Measurements from ENCODE around the gene IGFALS. TPM values are rescaled to one million over a fixed set of nuclear protein-coding genes. Genes with fewer than 3 reads are reported as not detected.

IGFALS gene
- total RNA-seq, 2 donors from 2014 or later: not detected

DNA sequence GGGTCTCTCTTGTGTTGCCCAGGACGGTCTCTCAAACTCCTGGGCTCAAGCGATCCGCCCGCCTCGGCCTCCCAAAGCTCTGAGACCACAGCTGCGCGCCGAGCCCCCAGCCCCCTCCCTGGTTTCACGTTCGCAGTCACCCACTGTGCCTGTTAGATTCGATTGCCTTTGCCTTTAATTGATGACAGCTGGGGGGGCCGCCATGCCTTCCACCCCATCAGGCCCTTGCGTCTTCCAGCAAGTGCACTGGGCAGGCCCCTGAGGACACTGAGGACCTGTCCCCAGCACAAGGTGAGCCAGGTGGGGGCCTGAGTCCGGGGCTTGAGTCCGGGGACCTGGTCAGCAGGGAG, 3.3 kb downstream of the IGFALS start:
- Histone ChIP-seq H3K27me3 (ENCODE audit: control insufficient read depth, insufficient read depth, low read length, poor library complexity, severe bottlenecking) (no peaks in the 10 kb centered on the region), H3K9ac (ENCODE audit: extremely low read depth, low read length, poor library complexity, severe bottlenecking) (no peak overlapping the region), H3K27ac (ENCODE audit: low read depth, low read length) (no peak overlapping the region), H3K4me3 (ENCODE audit: low read length) (no peak overlapping the region), H3K36me3 (ENCODE audit: control insufficient read depth, insufficient read depth, low read length) (peaks cover 4% of the 10 kb centered on the region), H3K4me1 (ENCODE audit: control insufficient read depth, insufficient read depth, low read length) (no peaks in the 10 kb centered on the region), H3K9me3 (ENCODE audit: control insufficient read depth, low read length) (no peaks in the 10 kb centered on the region)
- no peaks in the 10 kb centered on the region for H3K9me3 Mint-ChIP-seq
- no peak overlapping the region for H3K4me3 Mint-ChIP-seq
- H3K4me1 Mint-ChIP-seq: no peaks in the 10 kb centered on the region
- no peak overlapping the region for H3K27ac Mint-ChIP-seq
- WGBS, 2 experiments (ENCODE audit: insufficient coverage in 1 of 2, insufficient read length in 1 of 2): 92 to 94% methylated on average over 10 to 15 of the region's 15 CpGs
- H3K36me3 Mint-ChIP-seq (ENCODE audit: low read depth): peaks cover 11% of the 10 kb centered on the region
- DNase-seq: no peak
- no peaks in the 10 kb centered on the region for H3K27me3 Mint-ChIP-seq (ENCODE audit: insufficient read depth)
- TF ChIP-seq CTCF (conservative IDR thresholded peaks at IDR 0.05): no peak

DNA sequence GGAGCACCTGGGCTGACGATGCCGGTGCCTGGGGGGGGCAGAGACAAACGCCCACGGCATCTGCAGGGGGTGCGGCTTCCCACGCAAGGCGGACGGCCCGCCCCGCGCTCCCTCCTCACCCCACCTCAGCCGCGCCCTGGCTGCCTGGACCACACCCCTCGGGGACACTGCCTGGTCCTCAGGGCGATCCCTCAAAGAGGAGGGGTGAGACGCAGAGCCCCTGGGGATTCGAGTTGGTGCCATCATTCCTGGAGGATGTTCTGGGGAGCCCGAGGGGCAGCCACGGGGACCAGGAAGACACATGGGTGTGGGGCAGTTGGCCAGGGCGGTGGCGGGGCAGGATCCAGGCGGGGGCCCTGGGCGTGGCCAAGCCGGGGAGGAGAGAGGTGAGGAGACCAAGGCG, 3.9 kb downstream of the IGFALS start:
- Mint-ChIP-seq H3K4me1 (no peaks in the 10 kb centered on the region), H3K27ac (no peak overlapping the region), H3K36me3 (ENCODE audit: low read depth) (peaks cover 13% of the 10 kb centered on the region), H3K4me3 (no peak overlapping the region), H3K9me3 (no peaks in the 10 kb centered on the region), H3K27me3 (ENCODE audit: insufficient read depth) (no peaks in the 10 kb centered on the region)
- Histone ChIP-seq H3K9me3 (ENCODE audit: control insufficient read depth, low read length) (no peaks in the 10 kb centered on the region), H3K36me3 (ENCODE audit: control insufficient read depth, insufficient read depth, low read length) (peaks cover 4% of the 10 kb centered on the region), H3K4me3 (ENCODE audit: low read length) (no peak overlapping the region), H3K27me3 (ENCODE audit: control insufficient read depth, insufficient read depth, low read length, poor library complexity, severe bottlenecking) (no peaks in the 10 kb centered on the region), H3K27ac (ENCODE audit: low read depth, low read length) (no peak overlapping the region), H3K9ac (ENCODE audit: extremely low read depth, low read length, poor library complexity, severe bottlenecking) (no peak overlapping the region), H3K4me1 (ENCODE audit: control insufficient read depth, insufficient read depth, low read length) (no peaks in the 10 kb centered on the region)
- TF ChIP-seq CTCF (conservative IDR thresholded peaks at IDR 0.05): no peak
- WGBS, 2 experiments (ENCODE audit: insufficient coverage in 1 of 2, insufficient read length in 1 of 2): 90 to 95% methylated on average over 9 to 25 of the region's 25 CpGs
- DNase-seq: peak; percentile 38

GRCh38 chr16:1788708-1789100, 4.8 kb downstream of the IGFALS start:
- no peak overlapping the region for H3K4me3 Mint-ChIP-seq
- no peaks in the 10 kb centered on the region for H3K27me3 Mint-ChIP-seq (ENCODE audit: insufficient read depth)
- WGBS, 2 experiments (ENCODE audit: insufficient coverage in 1 of 2, insufficient read length in 1 of 2): 90 to 95% methylated on average over 10 to 19 of the region's 19 CpGs
- H3K36me3 ChIP-seq (ENCODE audit: control insufficient read depth, insufficient read depth, low read length): peaks cover 4% of the 10 kb centered on the region
- no peaks in the 10 kb centered on the region for H3K27me3 ChIP-seq (ENCODE audit: control insufficient read depth, insufficient read depth, low read length, poor library complexity, severe bottlenecking)
- peak; percentile 38 for DNase-seq
- no peaks in the 10 kb centered on the region for H3K9me3 ChIP-seq (ENCODE audit: control insufficient read depth, low read length)
- no peak for TF ChIP-seq CTCF (conservative IDR thresholded peaks at IDR 0.05)
- H3K9ac ChIP-seq (ENCODE audit: extremely low read depth, low read length, poor library complexity, severe bottlenecking): no peak overlapping the region
- H3K27ac ChIP-seq (ENCODE audit: low read depth, low read length): no peak overlapping the region
- no peaks in the 10 kb centered on the region for H3K9me3 Mint-ChIP-seq
- H3K4me3 ChIP-seq (ENCODE audit: low read length): no peak overlapping the region
- H3K4me1 Mint-ChIP-seq: no peaks in the 10 kb centered on the region
- no peaks in the 10 kb centered on the region for H3K4me1 ChIP-seq (ENCODE audit: control insufficient read depth, insufficient read depth, low read length)
- H3K36me3 Mint-ChIP-seq (ENCODE audit: low read depth): peaks cover 13% of the 10 kb centered on the region
- no peak overlapping the region for H3K27ac Mint-ChIP-seq

Data from endodermal cell (in vitro differentiated cells).